PC-3 (cell line): Measurements from ENCODE around the gene AKAP13. TPM values are rescaled to one million over a fixed set of nuclear protein-coding genes. Genes with fewer than 3 reads are reported as not detected.

Experiments used
- ATAC-seq: fragments of 200-7000 bp; cut with Tn5 transposase; 2 replicates; pipeline ENCODE4 v1.9.1; 2020; ENCODE audit warnings: mild to moderate bottlenecking, moderate library complexity
- BruUV-seq: library from RNA; stranded (reverse); fragments of 400-500 nt; replicated peaks from 2 replicates; lab custom pipeline; 2021; lab: Mats Ljungman, UMichigan
- CTCF ChIA-PET: fragments of 300-600 bp; sonication (Branson Sonifier 250); formaldehyde crosslinking; loops from one replicate; lab custom pipeline; 2022; ENCODE audit warnings: antibody characterized with exemption; lab: Charles Lee
- POLR2A ChIA-PET: fragments of 300-600 bp; sonication (Branson Sonifier 250); formaldehyde crosslinking; loops from one replicate; lab custom pipeline; 2022; ENCODE audit warnings: antibody characterized with exemption; ENCODE audit not compliant: unreplicated experiment; lab: Charles Lee
- DNase-seq: peaks from one replicate; pipeline ENCODE4 v3.0.0-alpha.2; 2015
- H2AFZ ChIP-seq: fragments of 300-600 bp; sonication (generic); 2 replicates; pipeline ENCODE4 v1.6.0; 2016; ENCODE audit warnings: antibody characterized with exemption, low read length
- H3F3A ChIP-seq: fragments of 300-600 bp; sonication (generic); one replicate; pipeline ENCODE4 v1.6.0; 2017; ENCODE audit warnings: antibody characterized with exemption, low read length, control low read depth, mild to moderate bottlenecking; ENCODE audit not compliant: unreplicated experiment
- H3K27ac ChIP-seq: fragments of 300-600 bp; sonication (generic); 2 replicates; pipeline ENCODE4 v1.5.1; 2016; ENCODE audit warnings: mild to moderate bottlenecking, low read length
- H3K27me3 ChIP-seq: fragments of 300-600 bp; sonication (generic); 2 replicates; pipeline ENCODE4 v1.6.1; 2016; ENCODE audit warnings: low read length, mixed read lengths
- H3K36me3 ChIP-seq: fragments of 300-600 bp; sonication (generic); 2 replicates; pipeline ENCODE4 v1.6.1; 2016; ENCODE audit warnings: low read depth, mixed run types, low read length, mixed read lengths
- H3K4me1 ChIP-seq: fragments of 300-600 bp; sonication (generic); 2 replicates; pipeline ENCODE4 v1.5.1; 2016; ENCODE audit warnings: low read length; ENCODE audit not compliant: insufficient read depth
- H3K4me2 ChIP-seq: fragments of 300-600 bp; sonication (generic); 2 replicates; pipeline ENCODE4 v1.6.0; 2016; ENCODE audit warnings: low read length
- H3K4me3 ChIP-seq: fragments of 300-600 bp; sonication (generic); 2 replicates; pipeline ENCODE4 v1.5.1; 2016; ENCODE audit warnings: mild to moderate bottlenecking, low read length, mixed read lengths
- H3K79me2 ChIP-seq: fragments of 300-600 bp; sonication (generic); 2 replicates; pipeline ENCODE4 v1.6.1; 2017; ENCODE audit warnings: low read length, mixed read lengths
- H3K9ac ChIP-seq: fragments of 300-600 bp; sonication (generic); 2 replicates; pipeline ENCODE4 v1.6.0; 2016; ENCODE audit warnings: mild to moderate bottlenecking, low read length
- H3K9me2 ChIP-seq: fragments of 300-600 bp; sonication (generic); replicated peaks from 2 replicates; pipeline ENCODE4 v1.6.1; 2016; ENCODE audit warnings: mixed run types, low read length, mixed read lengths
- H3K9me3 ChIP-seq: fragments of 300-600 bp; sonication (generic); 2 replicates; pipeline ENCODE4 v1.6.1; 2016; ENCODE audit warnings: low read length, mixed read lengths
- H4K20me1 ChIP-seq: fragments of 300-600 bp; sonication (generic); 2 replicates; pipeline ENCODE4 v1.6.1; 2016; ENCODE audit warnings: low read length, mixed read lengths
- EZH2 ChIP-seq: fragments of 300-600 bp; sonication (generic); IDR thresholded peaks from one replicate; pipeline ENCODE4 v1.6.1; 2017; ENCODE audit warnings: antibody characterized with exemption, mild to moderate bottlenecking, low read length; ENCODE audit not compliant: unreplicated experiment
- EZH2phosphoT487 ChIP-seq: fragments of 300-600 bp; sonication (generic); IDR thresholded peaks from 2 replicates; pipeline ENCODE4 v1.6.1; 2018; ENCODE audit warnings: mild to moderate bottlenecking, antibody characterized with exemption, low read length, borderline replicate concordance
- intact Hi-C: fragments of 100-400 bp; cut with micrococcal nuclease; formaldehyde crosslinking; loops from 2 replicates; pipeline ENCODE4 v1.9.0; 2023
- total RNA-seq: library from RNA; depleted of rRNA; stranded (reverse); fragments of >200 nt; gene quantifications from 2 replicates; pipeline ENCODE4 v1.2.3, GENCODE V29; 2014
- TF ChIP-seq, protein P1 (sequence below): fragments of 300-600 bp; sonication (generic); conservative IDR thresholded peaks from 2 replicates; pipeline ENCODE4 v1.5.1; 2017; ENCODE audit warnings: antibody characterized with exemption, low read depth, mild to moderate bottlenecking, low read length

Gene AKAP13
- total RNA-seq, 1 experiment from 2014 or later: 36.8 TPM

DNA sequence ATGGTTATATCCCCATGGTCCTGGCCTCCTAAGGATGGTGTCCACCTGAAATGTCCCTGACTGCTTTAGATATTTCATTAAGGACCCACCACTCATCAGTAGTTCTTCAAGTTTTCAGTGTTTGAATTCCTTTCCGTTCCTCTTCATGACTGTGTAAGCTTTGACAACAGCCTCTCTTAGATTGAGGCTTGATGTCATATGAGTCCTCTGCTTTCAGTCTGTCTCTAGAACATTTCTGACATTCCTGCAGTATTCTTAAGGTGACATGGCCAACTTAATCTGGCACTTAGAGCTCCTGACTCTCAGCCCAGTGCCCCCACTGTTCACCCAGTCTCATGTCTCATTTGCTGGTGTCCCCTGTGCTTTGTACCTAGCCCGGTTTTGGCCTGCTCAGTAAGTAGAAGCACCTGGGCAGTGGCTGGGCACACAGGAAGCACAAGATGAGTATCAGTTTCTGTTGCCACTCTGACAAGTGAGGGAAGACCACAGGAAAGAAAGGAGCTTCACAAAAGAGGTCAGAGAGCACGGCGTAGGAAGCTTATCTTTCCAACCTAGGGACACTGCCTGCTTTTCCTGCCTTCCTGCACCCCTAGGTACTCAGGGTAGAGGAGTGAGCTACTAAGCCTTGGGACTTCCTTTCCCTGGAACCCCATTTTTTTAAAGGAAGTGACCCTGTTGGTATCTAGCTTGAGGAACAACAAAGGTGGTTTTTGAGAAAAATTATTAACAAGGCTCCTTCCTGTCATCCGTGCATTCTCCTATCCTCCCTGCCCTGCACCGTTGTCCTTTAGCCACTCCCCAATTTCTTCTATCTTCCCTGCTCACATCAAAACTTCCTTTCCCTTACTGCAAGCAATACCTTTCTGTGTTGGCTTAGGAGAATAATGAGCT is 311.2 kb downstream of the AKAP13 start:
- Histone ChIP-seq H3K9me2 (no peaks in the 10 kb centered on the region), H3K36me3 (peaks cover 4% of the 10 kb centered on the region; the same call in 1 of the 2 replicates), H3F3A (no peaks in the 10 kb centered on the region), H3K79me2 (no peaks in the 10 kb centered on the region), H3K4me2 (no peak overlapping the region), H4K20me1 (no peaks in the 10 kb centered on the region), H3K27ac (no peak overlapping the region), H3K4me3 (no peak overlapping the region), H2AFZ (no peak overlapping the region), H3K9me3 (no peaks in the 10 kb centered on the region), H3K9ac (no peak overlapping the region), H3K27me3 (no peaks in the 10 kb centered on the region), H3K4me1 (no peaks in the 10 kb centered on the region)
- ChIA-PET CTCF (no interaction called here), POLR2A (no interaction called here)
- intact Hi-C loops: no loop called here
- DNase-seq (no peak), ATAC-seq (no peak)
- no peak for TF ChIP-seq EZH2phosphoT487
- TF ChIP-seq, protein P1, sequence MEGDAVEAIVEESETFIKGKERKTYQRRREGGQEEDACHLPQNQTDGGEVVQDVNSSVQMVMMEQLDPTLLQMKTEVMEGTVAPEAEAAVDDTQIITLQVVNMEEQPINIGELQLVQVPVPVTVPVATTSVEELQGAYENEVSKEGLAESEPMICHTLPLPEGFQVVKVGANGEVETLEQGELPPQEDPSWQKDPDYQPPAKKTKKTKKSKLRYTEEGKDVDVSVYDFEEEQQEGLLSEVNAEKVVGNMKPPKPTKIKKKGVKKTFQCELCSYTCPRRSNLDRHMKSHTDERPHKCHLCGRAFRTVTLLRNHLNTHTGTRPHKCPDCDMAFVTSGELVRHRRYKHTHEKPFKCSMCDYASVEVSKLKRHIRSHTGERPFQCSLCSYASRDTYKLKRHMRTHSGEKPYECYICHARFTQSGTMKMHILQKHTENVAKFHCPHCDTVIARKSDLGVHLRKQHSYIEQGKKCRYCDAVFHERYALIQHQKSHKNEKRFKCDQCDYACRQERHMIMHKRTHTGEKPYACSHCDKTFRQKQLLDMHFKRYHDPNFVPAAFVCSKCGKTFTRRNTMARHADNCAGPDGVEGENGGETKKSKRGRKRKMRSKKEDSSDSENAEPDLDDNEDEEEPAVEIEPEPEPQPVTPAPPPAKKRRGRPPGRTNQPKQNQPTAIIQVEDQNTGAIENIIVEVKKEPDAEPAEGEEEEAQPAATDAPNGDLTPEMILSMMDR: no peak
- TF ChIP-seq EZH2: no peak
- BruUV-seq: no TSS peak

- ATAC-seq (no peak), DNase-seq (no peak)
- ChIA-PET CTCF (no interaction called here), POLR2A (no interaction called here)
- H3K79me2 ChIP-seq: no peaks in the 10 kb centered on the region
- H3F3A ChIP-seq: no peaks in the 10 kb centered on the region
- H3K4me1 ChIP-seq: no peaks in the 10 kb centered on the region
- H3K4me3 ChIP-seq: no peak overlapping the region
- intact Hi-C loops: no loop called here
- no peaks in the 10 kb centered on the region for H3K27me3 ChIP-seq
- no peak overlapping the region for H3K27ac ChIP-seq
- no peaks in the 10 kb centered on the region for H4K20me1 ChIP-seq
- no peak overlapping the region for H2AFZ ChIP-seq
- no peak overlapping the region for H3K9ac ChIP-seq
- no peaks in the 10 kb centered on the region for H3K9me2 ChIP-seq
- TF ChIP-seq, protein P1: no peak
- TF ChIP-seq EZH2 (no peak), EZH2phosphoT487 (no peak)
- H3K36me3 ChIP-seq: peaks cover 4% of the 10 kb centered on the region; the same call in 1 of the 2 replicates
- BruUV-seq: no TSS peak
- H3K4me2 ChIP-seq: no peak overlapping the region
- no peaks in the 10 kb centered on the region for H3K9me3 ChIP-seq
Observed at GRCh38 chr15:85692321-85692720, 311.9 kb downstream of the AKAP13 start.

DNA sequence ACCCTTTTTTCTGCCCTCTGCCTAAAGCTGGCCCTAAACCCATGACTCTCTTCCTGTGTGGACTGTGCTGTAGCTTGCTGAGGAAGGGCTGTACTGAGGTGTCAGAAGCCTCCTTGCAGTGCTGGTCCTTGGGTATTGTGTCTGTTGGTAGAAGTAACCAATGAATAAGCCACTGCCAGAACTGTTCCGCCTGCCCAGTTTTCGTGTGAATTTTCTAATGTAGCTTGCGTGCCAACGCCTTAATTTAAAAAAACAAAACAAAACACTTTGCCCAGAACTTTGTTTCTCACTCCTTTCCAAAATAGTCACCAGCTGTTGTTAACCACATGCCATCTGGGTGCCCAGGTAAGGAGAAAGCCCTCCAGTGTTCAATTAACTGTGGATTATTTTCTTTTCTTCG is 312.5 kb downstream of the AKAP13 start:
- Histone ChIP-seq H3F3A (no peaks in the 10 kb centered on the region), H3K9me3 (no peaks in the 10 kb centered on the region), H3K79me2 (no peaks in the 10 kb centered on the region), H3K9me2 (no peaks in the 10 kb centered on the region), H3K9ac (no peak overlapping the region), H3K27ac (no peak overlapping the region), H3K4me2 (no peak overlapping the region), H3K4me3 (no peak overlapping the region), H3K27me3 (no peaks in the 10 kb centered on the region), H2AFZ (no peak overlapping the region), H3K36me3 (peaks cover 4% of the 10 kb centered on the region; the same call in 1 of the 2 replicates), H3K4me1 (no peaks in the 10 kb centered on the region), H4K20me1 (no peaks in the 10 kb centered on the region)
- ATAC-seq (no peak), DNase-seq (no peak)
- intact Hi-C loops: no loop called here
- no peak for TF ChIP-seq EZH2
- TF ChIP-seq EZH2phosphoT487: no peak
- TF ChIP-seq, protein P1: no peak
- POLR2A ChIA-PET: no interaction called here
- CTCF ChIA-PET: no interaction called here
- no TSS peak for BruUV-seq
